AG08395 (cell line): ENCODE data around the gene PLK1.
"Not testable (repeated sequence)": the region's sequence is repeated elsewhere in the genome, so short reads cannot be mapped to it uniquely, and the experiment has no call there.

Source experiments
- DNase-seq: peaks from one replicate; pipeline ENCODE4 v3.0.0; 2012; ENCODE audit warnings: mixed read lengths, low spot score

The PLK1 gene

DNA sequence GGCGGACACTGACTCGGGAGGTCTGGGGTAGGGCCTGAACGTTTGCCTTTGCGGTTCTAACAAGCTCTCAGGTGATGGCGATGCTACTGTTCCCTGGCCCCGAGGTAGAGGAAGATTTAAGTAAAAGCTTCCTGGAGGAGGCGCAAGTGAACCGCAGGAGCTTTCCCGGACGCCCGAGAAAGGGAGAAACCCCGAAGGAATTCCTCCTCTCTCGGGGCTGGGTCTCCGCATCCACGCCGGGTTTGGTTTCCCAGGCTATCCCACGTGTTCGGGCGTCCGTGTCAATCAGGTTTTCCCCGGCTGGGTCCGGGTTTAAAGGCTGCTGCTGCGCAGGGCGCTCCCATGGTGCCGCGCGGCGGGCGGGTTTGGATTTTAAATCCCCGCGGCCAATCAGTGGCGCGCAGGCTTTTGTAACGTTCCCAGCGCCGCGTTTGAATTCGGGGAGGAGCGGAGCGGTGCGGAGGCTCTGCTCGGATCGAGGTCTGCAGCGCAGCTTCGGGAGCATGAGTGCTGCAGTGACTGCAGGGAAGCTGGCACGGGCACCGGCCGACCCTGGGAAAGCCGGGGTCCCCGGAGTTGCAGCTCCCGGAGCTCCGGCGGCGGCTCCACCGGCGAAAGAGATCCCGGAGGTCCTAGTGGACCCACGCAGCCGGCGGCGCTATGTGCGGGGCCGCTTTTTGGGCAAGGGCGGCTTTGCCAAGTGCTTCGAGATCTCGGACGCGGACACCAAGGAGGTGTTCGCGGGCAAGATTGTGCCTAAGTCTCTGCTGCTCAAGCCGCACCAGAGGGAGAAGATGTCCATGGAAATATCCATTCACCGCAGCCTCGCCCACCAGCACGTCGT is at the start of gene PLK1:
Gene PLK1, plus strand, starts transcription at position 460 of the 844 bp plus-strand sequence. Its CDS starts 44 bp downstream, at position 504.
- DNase-seq = peak; percentile 95

DNA sequence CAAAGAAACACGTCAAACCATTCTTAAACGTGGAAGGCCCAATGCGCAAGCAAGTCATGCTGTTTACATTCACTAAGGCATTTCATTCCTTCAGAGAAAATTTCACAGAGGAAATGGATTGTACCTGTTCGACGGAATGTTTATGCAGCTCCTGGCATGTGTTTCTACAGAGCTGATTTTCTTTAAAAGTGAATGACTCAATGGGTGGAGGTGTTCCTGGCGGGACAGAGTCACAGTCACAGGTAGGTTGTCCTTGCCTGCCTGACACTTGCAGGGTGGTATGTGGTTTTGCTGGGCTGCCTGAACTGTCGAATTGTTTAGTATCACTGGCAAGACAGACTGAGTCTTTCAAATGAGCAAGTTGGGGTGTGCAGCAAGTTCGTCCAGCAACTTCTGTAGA is 49.2 kb upstream of the PLK1 start:
- no peak for DNase-seq

DNA sequence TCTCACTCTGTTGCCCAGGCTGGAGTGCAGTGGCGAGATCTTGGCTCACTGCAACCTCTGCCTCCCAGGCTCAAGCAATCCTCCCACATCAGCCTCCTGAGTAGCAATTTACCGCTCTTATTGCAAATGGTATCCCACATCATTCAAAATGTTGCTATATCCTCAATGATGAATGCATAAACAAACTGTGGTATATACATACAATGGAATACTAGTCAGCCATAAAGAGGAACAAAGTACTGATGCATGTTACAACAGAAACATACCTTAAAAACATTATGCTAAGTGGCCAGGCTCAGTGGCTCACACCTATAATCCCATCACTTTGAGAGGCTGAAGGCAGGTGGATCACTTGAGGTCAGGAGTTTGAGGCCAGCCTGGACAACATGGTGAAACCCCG is 46.8 kb upstream of the PLK1 start:
- DNase-seq = not testable (repeated sequence)

DNA sequence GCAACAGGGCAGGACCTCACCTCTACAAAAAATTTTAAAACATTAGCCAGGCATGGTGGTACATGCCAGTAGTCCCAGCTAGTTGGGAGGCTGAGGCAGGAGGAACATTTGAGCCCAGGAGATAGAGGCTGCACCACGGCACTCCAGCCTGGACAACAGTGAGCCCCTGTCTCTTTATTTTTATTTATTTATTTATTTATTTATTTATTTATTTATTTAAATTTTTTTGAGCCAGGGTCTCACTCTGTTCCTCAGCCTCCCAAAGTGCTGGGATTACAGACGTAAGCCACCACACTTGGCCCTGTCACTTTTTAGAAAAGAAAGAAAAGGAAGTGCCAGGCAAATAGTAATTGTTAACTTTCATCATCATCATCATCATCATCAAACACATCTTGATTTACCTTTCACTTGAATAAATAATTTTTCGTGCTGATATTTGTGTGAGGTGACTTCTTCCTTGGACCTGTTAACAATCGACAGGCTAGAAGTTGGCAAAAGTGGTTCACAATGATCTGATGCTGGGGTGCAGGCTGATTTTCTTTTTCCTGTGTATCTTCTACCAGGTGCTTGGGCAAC is 44.1 kb upstream of the PLK1 start:
- DNase-seq = no peak

DNA sequence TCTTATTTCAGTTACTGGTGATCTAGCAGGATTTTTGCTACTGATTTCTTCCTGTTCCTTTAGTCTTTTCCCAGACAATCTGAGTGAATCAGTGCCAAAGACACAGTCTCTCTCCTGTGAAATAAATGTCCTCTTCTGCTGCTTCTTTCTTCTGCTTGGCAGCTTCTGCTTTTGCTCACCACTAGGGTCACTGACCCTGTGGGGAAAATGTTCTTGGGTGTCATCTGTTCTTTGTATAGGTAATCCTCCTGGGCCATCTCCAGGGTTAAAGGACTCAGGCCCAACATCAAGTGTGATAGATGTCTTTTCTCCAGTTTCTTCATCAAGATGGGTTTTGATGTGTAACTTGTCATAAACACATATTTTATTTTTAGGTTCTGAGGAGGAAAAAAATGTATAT is 42.7 kb upstream of the PLK1 start:
- no peak for DNase-seq

DNA sequence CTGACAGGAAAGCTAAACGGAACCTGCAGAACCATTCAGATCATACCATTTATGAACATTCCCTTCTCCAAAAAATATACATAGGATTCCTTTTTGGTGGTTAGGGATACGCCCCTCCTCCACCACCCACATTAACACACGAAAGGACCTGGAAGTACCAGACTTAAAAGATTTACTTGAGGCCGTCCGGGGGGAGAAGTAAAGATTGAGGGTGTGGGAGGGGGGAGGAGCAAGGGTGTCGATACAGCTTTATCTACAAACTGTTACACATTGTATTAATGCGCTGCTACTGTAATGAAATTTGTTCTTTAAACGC is 38.1 kb upstream of the PLK1 start:
- no peak for DNase-seq

DNA sequence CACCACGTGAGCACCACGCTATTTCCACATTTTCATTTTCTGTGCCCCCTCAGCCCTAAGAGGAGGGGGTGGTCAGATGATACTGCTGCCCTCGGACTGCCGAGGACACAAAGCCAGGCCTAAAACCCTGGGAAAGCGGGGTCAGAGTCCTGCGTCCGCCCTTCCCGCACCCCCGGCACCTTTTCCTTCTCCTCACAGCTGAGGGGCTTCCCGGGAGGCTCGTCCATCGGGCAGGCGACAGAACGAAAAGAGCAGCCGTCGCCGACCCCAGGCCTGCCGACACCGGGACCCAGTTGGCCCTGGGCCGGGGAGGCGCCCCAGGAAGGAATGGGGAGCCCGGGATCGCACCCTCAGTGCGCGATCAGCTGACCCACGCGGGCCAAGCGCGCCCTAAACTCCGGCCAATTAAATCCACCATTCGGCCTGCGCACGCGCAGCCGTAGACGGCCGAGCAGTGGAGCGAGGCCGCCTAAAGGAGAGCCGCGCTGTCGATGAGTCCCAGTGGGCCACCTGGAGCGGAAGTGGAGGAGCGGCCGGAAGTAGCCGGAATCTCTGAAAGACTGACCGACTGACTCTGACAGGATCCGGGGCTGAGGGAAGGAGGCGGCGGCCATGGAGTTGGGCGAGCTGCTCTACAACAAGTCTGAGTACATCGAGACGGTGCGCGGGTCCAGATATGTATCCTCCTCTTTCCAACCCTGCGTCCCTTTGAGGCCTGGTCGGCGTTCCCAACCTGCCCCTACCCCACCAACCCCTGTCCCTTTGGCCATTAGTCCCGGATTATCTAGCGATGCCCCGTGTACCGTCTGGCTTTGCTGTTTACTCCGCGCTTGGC is 37.5 kb upstream of the PLK1 start, which contains the start of the genes DCTN5 and PALB2:
Gene DCTN5, plus strand, starts transcription at position 536 of the 835 bp plus-strand sequence. Its CDS starts 77 bp downstream, at position 613.
Gene PALB2, minus strand, starts transcription at position 380 of the 835 bp plus-strand sequence. Its CDS starts 153 bp downstream, at position 227.
- DNase-seq = peak; percentile 99

DNA sequence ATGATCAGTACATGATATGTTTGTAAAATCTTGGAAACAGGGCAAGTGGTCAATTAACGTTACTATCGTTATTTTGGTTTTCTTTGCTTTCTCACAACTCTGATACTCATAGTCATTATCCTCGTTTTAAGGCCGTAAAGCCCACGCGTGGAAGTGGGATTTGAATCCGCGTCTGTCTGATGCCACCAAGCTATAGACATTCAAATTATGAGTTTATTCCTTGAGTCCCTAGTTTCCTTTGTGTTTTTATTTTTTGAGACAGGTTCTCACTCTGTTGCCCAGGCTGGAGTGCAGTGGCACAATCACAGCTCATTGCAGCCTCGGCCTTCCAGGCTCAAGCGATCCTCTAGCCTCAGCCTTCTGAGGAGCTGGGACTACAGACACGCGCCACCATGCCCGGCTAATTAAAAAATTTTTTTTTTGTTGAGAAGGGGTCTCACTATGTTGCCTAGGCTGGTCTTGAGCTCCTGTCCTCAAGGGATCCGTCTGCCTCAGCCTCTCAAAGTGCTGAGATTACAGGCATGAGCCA is 36.4 kb upstream of the PLK1 start:
- no peak for DNase-seq

DNA sequence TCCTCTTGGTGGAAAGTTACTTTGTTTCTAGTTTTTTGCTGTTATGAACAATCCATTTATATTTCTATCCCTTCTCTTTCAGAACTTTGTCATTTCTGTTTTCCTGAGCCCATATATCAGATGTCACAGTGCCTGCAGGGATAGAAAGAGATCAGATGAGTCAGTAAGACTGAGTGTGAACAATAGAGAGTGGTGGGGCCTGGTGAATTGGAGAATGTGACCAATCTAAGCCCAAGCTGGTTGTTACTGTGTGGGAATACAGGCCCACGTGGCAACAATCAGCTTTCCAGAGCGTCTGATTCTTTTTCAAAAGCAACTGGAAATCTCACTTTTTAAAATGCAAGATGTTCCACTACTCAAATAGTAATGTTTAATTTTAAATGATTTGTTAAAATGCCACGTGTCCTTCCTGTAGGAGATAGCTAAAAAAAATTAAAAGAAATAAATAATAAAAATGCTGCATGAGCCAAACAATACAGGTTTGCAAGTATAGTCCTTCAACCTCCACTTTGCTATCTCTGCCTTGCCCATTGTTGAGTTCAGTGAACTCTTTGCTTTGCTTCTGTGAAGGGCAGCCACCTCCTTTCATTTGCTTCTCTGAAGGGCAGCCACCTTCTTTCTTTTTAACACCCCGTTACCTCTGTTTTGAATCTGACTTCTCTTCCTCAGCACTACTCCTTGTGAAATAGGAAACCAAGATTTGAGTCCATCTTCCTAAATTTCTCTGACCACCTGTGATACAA is 27.8 kb upstream of the PLK1 start:
- DNase-seq = no peak

DNA sequence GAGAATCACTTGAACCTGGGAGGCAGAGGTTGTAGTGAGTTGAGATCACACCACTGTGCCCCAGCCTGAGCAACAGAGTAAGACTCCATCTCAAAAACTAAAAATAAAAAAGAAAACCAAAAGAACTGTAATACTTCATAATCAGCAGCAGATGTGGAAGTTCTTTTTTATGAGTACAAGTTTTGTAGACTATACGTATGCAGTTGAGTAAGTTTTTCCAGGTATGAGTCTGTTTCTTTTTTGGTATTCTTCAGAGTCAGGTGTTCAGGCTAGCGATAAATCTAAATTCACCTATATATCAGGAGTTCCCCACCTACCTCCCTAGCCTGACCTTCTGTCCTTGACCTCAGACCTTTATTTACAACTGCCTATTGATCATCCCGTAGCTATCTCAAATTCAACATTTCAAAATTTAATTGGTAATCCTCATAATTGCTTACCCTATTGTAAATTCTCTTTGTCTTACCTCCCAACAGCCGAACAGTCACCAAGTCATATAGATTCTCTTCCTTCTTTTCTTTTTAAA is 26.7 kb upstream of the PLK1 start:
- DNase-seq = no peak

DNA sequence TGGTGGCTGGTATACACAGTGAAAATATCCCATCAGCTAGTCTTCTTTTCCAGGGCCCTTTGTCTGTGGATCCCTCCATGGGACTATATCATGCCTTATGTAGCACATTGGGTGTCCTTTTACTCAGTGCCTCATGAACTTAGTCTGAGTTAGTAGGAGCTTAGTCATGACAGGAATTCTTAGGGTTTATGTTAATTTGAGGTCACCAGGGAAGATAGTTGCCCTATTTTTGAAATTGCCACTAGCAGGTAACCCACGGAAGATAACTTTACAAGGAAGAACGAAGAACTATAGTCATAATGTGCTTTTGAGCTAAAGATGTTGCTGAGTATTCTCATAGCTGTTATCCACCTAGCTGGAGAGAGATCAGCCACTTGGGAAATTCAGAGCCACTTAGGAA is 14.8 kb upstream of the PLK1 start:
- no peak for DNase-seq

DNA sequence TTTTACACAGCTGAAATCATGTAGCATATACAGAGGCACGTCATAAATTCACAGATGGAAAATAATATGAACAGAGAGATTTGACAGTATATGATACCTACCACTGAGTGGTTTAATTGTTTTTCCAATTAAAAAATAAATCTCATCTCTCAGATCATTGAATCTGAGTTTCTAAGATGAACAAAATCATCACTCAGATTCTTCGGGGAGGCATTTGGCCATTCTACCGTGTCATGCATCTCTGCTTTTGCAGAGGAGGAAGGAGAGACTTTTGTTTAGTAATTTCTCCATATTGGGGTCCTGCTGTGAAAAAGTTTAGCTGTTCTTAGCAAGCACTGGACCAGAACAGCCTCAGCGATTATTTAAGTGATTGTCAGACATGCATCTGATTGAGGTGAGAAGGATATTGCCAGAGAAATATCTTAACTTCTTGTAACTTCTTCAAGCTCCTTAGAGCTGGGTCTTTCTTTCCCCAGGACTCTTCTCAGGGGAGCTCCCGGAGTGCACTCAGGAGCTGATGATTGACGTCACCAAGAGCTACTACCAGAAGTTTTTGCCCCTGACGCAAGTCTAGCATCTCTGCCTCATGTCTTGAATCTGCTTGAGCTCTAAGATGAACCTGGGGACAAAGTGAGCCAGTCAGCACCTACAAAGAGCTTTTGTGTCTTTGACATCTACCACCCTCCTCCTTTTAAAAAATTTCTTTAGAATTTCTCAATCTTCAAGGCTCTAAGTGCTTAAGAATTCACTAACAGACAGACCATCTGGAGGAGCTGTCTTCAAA is 11.9 kb upstream of the PLK1 start:
- DNase-seq = no peak

DNA sequence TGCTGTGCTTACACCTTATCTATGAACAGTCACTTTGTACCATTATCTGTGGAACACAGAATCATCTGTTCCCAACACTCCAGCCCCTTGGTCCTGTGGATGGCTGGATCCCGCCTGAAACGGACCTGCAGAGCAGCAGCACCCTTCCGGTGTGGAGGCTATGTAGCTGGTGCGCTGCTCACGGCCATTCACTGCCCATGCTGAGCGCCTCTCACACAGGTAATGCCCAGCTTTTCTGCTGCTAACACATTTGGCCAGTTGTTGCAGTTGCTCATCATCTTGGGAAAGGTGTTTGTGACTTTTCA is 11.4 kb upstream of the PLK1 start:
- DNase-seq = no peak

DNA sequence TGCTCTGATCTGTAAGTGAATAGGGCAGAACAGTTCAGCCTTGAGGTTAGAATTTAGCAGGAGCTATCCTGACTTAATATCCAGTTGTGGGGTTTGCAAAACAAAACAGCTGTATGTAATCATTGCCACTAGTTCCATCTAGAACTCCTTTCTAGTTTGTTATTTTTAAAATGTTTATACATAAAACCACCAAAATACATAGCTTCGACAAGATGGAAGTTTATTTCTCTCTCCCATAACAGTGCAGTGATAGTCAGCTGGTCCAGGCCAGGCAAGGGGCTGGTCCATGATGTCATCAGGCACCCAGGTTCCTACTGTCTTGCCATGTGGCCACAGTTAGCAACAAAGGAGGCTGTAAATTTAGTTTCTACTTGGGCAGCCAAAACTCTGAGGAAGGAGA is 10.5 kb upstream of the PLK1 start:
- no peak for DNase-seq

DNA sequence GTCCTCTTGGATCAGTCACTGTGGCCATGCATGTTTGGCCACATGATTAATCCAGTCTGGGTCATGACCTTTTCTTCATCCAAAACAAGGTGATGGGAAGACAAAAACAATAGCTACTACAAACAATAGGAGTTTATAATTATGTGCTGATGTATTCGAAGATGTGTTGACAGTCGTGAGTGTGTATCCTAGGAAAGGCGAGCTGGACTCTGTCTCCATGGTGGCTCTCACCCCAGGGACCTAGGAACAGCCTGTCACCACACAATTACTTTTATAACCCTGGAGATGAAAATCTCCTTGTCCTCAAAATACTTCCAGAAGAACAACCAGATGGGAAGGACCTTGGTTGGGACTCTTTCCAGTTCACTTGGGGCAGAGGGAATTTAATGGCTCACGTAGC is 9.8 kb upstream of the PLK1 start:
- DNase-seq = no peak

DNA sequence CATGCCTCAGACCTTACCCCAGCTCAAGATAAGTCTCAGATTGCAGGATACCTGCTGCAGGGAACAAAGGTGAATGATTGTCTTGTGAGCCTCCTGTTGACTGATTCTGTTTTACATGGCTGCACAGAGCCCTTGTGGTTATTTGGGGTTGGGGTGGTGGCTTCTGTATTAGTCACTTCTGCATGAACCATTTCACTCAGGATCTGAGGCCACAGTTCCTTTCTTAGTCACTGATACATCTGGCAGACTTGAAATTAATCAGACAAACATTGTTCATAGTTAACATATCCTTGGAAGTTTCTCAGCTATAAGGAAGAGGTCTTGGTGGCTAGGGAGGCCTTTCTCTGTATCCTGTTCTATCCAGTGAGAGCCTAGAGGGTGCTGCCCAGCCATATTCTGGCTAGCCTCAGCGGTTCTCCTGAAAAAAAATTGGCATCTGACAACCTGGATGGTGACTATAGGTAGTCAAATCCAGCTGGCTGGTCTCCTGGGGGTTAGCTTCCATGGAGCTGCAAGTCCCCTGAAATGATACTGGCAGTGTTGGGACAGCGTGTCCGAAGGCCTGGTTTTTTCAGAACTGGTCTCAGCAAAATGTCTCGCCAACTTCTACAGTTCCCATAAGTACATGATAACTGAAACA is 8.4 kb upstream of the PLK1 start:
- peak; percentile 87 for DNase-seq

DNA sequence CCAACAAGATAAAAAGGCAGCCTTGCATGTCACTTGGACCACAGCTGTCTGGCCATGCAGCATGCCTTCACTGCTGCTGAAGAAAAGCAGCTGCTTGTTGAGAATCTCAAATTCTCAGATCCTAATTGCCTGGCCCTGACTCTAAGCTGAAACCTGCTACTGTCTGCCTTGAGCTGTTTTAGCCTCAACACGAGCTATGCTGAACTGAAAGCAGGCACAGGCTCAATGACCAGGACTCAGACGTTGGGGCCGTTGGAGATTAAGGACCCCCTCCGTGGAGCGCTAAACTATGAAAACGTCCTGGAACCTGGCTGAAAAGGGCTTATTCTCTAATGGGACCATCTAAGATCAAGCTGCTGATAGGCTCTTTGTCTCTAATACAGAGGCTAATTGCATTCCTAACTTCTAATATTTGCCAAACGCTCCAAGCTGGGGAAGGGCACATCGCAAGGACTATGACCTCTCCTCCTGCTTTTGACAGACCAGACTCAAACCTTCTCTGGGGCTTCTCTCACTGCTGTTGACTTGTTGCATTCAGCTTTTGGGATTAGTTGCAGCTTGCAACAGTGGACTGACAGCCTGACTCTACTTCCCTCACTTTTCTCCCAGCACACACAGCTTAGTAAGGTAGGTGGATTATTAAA is 4.6 kb upstream of the PLK1 start:
- no peak for DNase-seq

DNA sequence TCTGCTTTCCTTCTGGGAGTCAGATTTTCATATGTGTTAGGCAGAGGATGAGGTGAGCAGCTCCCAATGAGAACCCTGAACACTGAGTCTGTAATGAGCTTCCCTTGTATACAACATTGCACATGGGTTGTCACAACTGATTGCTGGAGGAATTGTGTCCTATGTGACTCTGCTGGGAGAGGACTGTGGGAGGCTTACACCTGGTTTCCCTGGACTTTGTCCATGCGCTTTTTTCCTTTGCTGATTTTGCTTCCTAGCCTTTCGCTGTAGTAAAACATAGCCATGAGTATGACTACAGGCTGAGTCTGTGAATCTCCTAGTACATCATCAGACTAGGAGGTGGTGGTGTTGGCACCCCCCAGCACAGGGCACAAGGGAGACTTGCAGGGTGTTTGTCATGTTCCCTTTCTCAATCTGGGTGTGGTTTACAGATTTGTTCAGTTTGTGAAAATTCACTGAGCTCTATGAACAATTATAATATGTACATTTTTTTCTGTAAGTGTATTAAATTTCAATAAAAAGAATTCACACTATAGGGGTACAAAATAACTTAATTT is 1.7 kb upstream of the PLK1 start:
- DNase-seq = peak; percentile 34

DNA sequence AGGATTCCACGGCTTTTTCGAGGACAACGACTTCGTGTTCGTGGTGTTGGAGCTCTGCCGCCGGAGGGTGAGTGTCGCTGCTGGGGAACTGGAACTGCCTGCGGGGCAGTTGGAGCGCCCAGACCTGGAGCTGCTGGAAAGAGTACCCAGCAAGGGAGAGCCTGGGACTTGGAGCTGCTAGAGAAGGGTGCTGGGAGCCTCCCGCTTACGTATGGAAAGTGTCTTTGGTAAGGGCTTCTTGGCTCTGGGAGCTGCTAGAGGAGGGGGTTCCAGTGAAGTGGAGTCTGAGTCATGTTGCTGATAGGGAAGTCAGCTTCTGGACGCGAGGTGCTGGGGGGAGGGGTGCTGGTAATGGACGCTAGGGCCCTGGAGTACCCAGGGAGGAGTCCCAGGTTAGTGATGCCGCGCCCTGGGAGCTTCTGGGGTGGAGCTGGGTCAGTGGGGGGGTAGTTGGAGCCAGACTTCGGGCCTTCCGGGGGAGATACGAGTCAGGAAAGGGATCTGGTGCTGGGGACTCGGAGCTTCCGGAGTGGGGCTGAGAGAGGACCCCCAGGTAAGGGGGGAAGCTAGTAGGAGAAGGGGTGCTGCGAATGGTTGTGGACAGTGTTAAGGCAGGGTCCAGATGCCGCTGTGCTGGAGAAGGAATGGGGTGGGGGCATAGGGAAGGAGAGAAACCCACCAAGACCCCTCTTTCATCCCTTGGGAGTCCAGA is 741 bp downstream of the PLK1 start:
- peak; percentile 23 for DNase-seq
